GM12865 (cell line): Measurements from ENCODE around the gene MINDY1.

Source experiments
- DNase-seq: peaks from one replicate; pipeline ENCODE4 v3.0.0; 2010; ENCODE audit warnings: low read depth
- H3K4me3 ChIP-seq: 2 replicates; pipeline ENCODE4 v1.5.1; 2011; ENCODE audit warnings: mild to moderate bottlenecking, low read depth, low read length, control low read depth
- TF ChIP-seq, protein P1 (sequence below): IDR thresholded peaks from 2 replicates; pipeline ENCODE4 v1.5.1; 2011; ENCODE audit warnings: low read length, control low read depth, low read depth, inconsistent platforms; ENCODE audit not compliant: insufficient read depth; ENCODE audit errors: missing control alignments

Gene MINDY1

DNA sequence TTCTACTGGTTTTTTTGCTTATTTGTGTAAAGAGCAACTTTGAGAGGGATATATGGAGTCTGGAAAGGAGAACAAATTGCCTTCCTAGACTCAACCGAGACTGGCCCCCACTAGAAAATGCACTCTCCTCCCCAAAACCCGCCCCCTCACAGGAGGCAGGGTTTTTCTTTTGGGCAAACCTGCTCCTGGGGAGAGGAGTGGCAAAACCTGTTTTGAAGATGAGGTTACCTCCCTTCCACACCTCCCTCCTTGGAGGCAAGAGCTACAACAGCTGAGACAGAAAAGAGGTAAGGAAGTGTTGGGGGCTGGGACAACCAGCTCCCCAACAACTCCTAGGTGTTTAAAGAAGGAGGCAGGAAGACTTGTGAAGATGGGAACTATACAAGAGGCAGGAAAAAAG, 29.7 kb upstream of the MINDY1 start, which contains the start of gene BNIPL:
Gene BNIPL (plus strand): TSS at position 231 of the 400 bp plus-strand sequence. CDS start 140 bp downstream, at position 371.
- no peak within 1 kb of the TSS for H3K4me3 ChIP-seq
- TF ChIP-seq, protein P1, sequence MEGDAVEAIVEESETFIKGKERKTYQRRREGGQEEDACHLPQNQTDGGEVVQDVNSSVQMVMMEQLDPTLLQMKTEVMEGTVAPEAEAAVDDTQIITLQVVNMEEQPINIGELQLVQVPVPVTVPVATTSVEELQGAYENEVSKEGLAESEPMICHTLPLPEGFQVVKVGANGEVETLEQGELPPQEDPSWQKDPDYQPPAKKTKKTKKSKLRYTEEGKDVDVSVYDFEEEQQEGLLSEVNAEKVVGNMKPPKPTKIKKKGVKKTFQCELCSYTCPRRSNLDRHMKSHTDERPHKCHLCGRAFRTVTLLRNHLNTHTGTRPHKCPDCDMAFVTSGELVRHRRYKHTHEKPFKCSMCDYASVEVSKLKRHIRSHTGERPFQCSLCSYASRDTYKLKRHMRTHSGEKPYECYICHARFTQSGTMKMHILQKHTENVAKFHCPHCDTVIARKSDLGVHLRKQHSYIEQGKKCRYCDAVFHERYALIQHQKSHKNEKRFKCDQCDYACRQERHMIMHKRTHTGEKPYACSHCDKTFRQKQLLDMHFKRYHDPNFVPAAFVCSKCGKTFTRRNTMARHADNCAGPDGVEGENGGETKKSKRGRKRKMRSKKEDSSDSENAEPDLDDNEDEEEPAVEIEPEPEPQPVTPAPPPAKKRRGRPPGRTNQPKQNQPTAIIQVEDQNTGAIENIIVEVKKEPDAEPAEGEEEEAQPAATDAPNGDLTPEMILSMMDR, result no peak
- DNase-seq, result no peak

DNA sequence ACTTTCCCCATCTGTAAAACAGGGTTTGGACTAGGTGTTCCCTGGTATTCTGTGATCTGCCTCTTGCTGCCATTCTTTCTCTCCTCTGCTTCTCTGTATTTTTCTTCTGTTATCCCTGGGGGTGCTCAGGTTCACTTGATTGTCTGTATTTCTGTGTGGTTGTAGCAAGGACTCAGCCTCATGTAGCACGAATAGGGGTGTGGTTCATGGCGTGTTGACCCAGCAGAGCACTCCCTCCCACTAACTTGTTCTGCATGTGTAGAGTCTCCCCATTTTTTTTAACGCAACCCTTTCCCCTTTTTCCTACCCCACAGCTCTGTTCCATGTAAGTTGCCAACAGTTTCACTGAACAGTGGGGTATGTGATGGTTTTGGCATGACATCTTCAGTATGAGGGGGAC, 28.5 kb upstream of the MINDY1 start:
- TF ChIP-seq, protein P1, result no peak
- H3K4me3 ChIP-seq, result no peak overlapping the region

DNA sequence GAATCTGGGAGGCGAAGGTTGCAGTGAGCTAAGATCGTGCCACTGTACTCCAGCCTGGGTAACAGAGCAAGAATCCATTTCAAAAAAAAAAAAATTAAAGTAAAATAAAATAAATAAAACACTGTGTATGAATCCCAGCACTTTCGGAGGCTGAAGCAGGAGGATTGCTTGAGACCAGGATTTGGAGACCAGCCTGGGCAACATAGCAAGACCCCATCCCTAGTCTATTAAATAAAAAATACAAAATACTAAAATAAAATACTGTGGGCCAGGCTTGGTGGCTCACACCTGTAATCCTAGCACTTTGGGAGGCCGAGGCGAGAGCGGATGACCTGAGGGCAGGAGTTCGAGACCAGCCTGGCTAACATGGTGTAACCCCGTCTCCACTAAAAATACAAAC, 25.5 kb upstream of the MINDY1 start:
- TF ChIP-seq, protein P1, result no peak
- DNase-seq, result no peak
- no peak overlapping the region for H3K4me3 ChIP-seq

More for the DNA sequence above, 28.5 kb upstream of the MINDY1 start:
- no peak for DNase-seq

DNA sequence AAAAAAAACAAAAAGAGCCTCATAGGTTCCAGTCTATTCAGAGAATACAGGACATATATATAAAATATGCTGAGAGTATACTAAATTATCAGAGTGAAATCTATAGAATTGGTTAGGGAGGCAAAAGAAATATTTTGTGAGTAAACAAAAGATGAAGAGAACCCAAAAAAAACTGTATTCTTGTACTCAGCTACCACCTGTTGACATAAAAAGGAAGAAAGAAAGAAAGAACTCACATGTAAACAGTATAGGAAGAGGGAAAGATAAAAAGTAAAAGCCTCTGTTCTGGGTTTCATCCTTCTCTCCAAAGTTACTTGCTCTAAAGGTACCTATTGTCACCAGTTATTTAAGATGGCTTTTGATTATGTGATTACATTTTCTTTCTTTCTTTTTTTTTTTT, 19.8 kb upstream of the MINDY1 start:
- no peak overlapping the region for H3K4me3 ChIP-seq
- TF ChIP-seq, protein P1, result no peak
- DNase-seq, result no peak

DNA sequence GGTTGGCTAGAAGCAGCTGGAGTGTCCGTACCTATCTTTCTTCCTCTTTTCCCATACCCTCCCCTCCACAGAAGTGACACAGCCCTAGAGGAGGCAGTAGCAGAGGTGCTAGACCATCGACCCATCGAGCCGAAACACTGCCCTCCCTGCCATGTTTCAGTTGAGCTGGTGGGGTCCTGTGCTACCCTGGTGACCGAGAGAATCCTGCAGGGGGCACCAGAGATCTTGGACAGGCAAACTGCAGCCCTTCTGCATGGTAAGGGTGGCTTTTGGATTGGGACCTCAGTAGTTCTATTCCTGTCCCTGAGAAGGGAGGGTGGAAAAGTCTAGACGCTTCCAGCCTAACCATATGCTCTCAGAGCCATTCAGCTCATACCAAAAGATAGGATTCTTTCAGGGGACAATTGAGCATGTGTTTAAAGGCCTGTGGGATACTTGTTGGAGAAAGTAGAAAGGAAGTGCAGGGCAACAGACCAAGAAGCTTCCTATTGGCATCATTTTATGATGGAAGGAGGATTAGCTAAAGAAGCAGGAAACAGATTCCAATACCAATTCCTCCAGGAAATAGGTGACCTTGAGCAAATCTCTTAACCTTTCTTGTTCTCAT, 17.9 kb upstream of the MINDY1 start:
- TF ChIP-seq, protein P1, result peak; percentile 75
- DNase-seq, result peak; percentile 83
- H3K4me3 ChIP-seq, result no peak overlapping the region

DNA sequence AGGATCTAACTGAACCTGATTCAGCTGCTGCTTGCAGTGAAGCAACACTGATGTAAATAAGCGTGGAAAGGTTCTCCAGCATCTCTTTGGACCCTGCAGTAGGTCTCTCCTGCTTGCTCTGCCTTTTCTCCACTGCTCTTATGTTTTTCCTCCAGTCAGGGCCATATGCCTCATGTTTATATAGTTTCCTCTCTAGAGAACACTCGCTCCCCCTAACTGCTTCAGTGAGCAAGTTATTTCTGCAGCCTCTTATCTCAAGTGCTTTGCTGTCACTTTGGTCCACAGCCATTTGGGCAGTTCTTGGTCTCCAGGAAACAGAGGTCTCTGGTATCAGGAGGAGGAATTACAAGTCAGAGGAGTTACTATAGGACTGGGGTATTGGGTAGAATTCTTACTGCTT, 6.8 kb upstream of the MINDY1 start:
- TF ChIP-seq, protein P1, result no peak
- no peak for DNase-seq
- H3K4me3 ChIP-seq, result no peak overlapping the region

DNA sequence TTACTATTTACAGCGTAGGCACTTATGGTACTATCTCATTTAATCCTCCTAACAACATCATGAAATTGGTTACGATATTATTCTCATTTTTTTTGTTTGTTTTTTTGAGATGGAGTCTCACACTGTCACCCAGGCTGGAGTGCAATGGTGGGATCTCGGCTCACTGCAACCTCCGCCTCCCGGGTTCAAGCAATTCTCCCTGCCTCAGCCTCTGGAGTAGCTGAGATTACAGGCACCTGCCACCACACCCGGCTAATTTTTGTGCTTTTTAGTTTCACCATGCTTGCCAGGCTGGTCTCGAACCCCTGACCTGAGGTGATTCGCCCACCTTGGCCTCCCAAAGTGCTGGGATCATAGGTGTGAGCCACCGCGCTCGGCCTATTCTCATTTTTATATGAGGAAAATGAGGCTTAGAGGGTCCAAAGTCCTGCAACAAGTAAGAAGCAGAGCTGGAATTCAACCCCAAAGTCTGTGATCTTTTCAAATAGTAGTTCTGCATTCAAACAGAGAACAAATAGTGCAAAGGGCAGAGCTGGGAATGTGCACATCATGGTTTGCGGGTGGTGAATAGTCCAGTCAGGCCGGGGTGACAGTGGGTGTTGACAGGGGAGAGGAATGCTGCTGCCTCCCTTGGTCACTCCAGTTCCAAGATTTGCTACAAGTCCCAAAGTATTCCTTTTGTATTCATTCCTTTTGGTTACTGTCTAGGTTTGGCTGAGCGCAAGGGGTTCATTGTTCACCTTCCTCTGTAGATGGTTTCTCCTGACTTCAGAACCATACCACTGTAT, 6.2 kb upstream of the MINDY1 start:
- TF ChIP-seq, protein P1, result no peak
- DNase-seq, result no peak
- H3K4me3 ChIP-seq, result no peak overlapping the region
